DOHH2 (cell line): Measurements from ENCODE around the gene CCR4.

ENCODE experiments used
- CTCF ChIP-seq: fragments of 200-600 bp; sonication (generic); IDR thresholded peaks from one replicate; pipeline ENCODE4 v1.5.1; 2014; ENCODE audit warnings: antibody characterized with exemption, mild to moderate bottlenecking, low read depth, low read length; ENCODE audit not compliant: poor library complexity, severe bottlenecking
- EZH2phosphoT487 ChIP-seq: fragments of 200-600 bp; sonication (generic); IDR thresholded peaks from 2 replicates; pipeline ENCODE4 v1.6.1; 2017; ENCODE audit warnings: borderline replicate concordance, mild to moderate bottlenecking, antibody characterized with exemption, low read length, moderate library complexity, mixed read lengths

GRCh38 chr3:32945136-32945535 is 6.3 kb upstream of the CCR4 start:
- TF ChIP-seq CTCF (no peak), EZH2phosphoT487 (no peak)
